Adrenal gland (tissue), 12 donors: Measurements from ENCODE around the gene POLR3GL. TPM values are rescaled to one million over a fixed set of nuclear protein-coding genes. Genes with fewer than 3 reads are reported as not detected.

Experiments
- DNase-seq, 7 donors: peaks; one replicate each; pipeline ENCODE4 v3.0.0-alpha.2; 2019 to 2020
- H3K27ac ChIP-seq, 5 donors: fragments of 200-600 bp; sonication (generic) in 4 of 5; 1 replicate in 3 of 5; 2 replicates in 2 of 5; pipeline versions ENCODE4 v1.5.1 to v1.8.0; 2016 to 2020; ENCODE audit warnings: mild to moderate bottlenecking in 1 of 5
- H3K27me3 ChIP-seq: fragments of 200-600 bp; 2 replicates; pipeline ENCODE4 v1.8.0; 2021
- H3K36me3 ChIP-seq, 2 donors: fragments of 200-600 bp; replicated peaks in 1 of 2; 1 replicate in 1 of 2; 2 replicates in 1 of 2; pipeline versions ENCODE4 v1.5.1 to v1.8.0; 2018 to 2022
- H3K4me1 ChIP-seq, 2 donors: fragments of 200-600 bp; replicated peaks in 1 of 2; 1 replicate in 1 of 2; 2 replicates in 1 of 2; pipeline versions ENCODE4 v1.5.1 to v1.8.0; 2018 to 2021
- H3K4me3 ChIP-seq, 4 donors: fragments of 200-600 bp; sonication (generic) in 3 of 4; one replicate each; pipeline ENCODE4 v1.5.1; 2016 to 2018
- H3K9me3 ChIP-seq, 3 donors: fragments of 200-600 bp; sonication (generic) in 1 of 3; replicated peaks in 1 of 3; 1 replicate in 2 of 3; 2 replicates in 1 of 3; pipeline versions ENCODE4 v1.5.1 to v1.8.0; 2016 to 2021
- CTCF ChIP-seq, 6 experiments: fragments of 450-650 bp in 4 of 6; fragments of 200-600 bp in 2 of 6; sonication (generic) in 1 of 6; IDR thresholded peaks; 1 replicate in 5 of 6; 2 replicates in 1 of 6; pipeline versions ENCODE4 v1.5.1 to v1.8.0; 2016 to 2021; ENCODE audit warnings: antibody characterized with exemption in 6 of 6, mild to moderate bottlenecking in 2 of 6, moderate library complexity in 1 of 6
- POLR2A ChIP-seq, 2 donors: fragments of 450-650 bp; IDR thresholded peaks; one replicate each; pipeline ENCODE4 v1.6.1; 2017; ENCODE audit warnings: antibody characterized with exemption in 2 of 2, mild to moderate bottlenecking in 2 of 2, moderate library complexity in 1 of 2
- WGBS, 4 donors: extraction: QIAGEN DNeasy Blood & Tissue Kit in 2 of 4; methylation state at CpG; one replicate each; pipeline versions ENCODE4 v1.1.5 to v1.1.7; 2013 to 2017; 5-methylcytosine and 5-hydroxymethylcytosine counted together
- intact Hi-C, 2 donors: fragments of 100-400 bp; cut with DNase I; formaldehyde crosslinking; loops; one replicate each; pipeline versions ENCODE4 v1.14.1 to v1.15.0; 2022 to 2023
- polyA plus RNA-seq, 3 donors: library from polyadenylated mRNA; stranded (reverse); fragments of 200-250 nt in 2 of 3; fragments of 350-450 nt in 1 of 3; fragmentation: Illumina TruSeq in 1 of 3; extraction: RNeasy Lipid Tissue Mini Kit (QIAGEN cat#74804) in 1 of 3; gene quantifications; one replicate each; pipeline ENCODE4 v1.2.3, GENCODE V29; 2013 to 2014
- total RNA-seq, 9 donors: library from RNA; depleted of rRNA in 4 of 9; stranded (reverse); fragments of >200 nt in 4 of 9; fragments of 120-200 nt in 1 of 9; fragmentation: NEBNext Ultra II Directional in 1 of 9; extraction: Animal tissue kit (Norgen Biotek cat#: 25700) in 1 of 9; gene quantifications; one replicate each; pipeline versions ENCODE4 v1.1.0 to v1.2.4, GENCODE V29; 2013 to 2023
- donor health status: healthy with polysubstance abuse.
- donor health status: Bipolar disorder and iron deficiency.
- donor health status: DM: yes; HTN: yes; CAD: no.
- donor health status: DM: no; HTN: no; CAD: no.
- donor health status: DM: no; HTN: no; CAD: no.
- donor health status: DM: yes; HTN: yes; CAD: no.

Gene POLR3GL
- total and polyA plus RNA-seq, 12 donors, result 18.4 to 48.7 (median 32.4) TPM

DNA sequence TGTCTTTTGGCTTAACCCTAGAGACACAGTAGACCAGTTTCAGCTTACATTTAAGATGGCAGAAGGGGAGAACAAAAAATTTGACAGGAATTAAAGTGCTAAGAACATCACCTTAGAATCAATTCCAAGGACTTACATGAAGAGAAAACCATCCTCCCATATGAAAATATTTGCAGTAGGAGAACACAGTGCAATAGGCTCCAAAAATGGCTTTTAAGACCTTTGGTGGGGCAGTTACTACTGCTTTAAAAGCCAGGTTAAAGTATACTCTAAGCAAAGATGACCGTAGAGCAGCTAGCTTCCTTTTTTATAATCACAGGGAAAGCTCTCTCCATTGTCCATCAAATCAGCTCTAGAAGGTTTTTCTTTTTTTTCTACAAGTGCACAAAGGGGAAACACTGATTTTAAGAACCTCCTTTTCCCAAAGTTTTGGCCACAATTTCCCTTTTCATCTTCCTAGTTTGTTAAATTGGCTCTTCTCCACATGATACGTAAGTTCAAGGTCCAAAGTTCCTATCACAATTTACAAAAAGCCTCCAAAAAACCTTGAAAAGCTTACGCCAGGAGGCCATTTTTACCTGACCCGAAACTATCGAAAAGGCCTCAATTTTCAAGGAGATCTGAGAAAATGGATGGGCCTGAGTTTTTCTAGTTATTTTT lies 28.6 kb downstream of the POLR3GL start:
- no peak for DNase-seq

GRCh38 chr1:145993618-145994390 lies 29.3 kb downstream of the POLR3GL start:
- Histone ChIP-seq H3K27me3 (no peaks in the 10 kb centered on the region), H3K36me3 (peaks cover 0 to 36% of the 10 kb centered on the region in 2 donors), H3K9me3 (no peaks in the 10 kb centered on the region), H3K27ac (peak overlapping the region; percentile 83 to 94 (median 91)), H3K4me3 (peak overlapping the region; percentile 13 to 96 (median 86)), H3K4me1 (peaks cover 21 to 35% of the 10 kb centered on the region in 2 donors)
- WGBS, 4 donors, result 12 to 19% (median 14%) methylated on average over 6 of the region's 6 CpGs
- TF ChIP-seq POLR2A (IDR thresholded peaks at IDR 0.05) (no peak), CTCF (IDR thresholded peaks at IDR 0.05) (peak in 1 of 6 experiments; percentile 5)
- intact Hi-C loops, result no loop called here
- DNase-seq, result peak in 3 of 7 donors; percentile 27 to 55 (median 46)

More for the DNA sequence above, 28.6 kb downstream of the POLR3GL start:
- Histone ChIP-seq H3K4me1 (peaks cover 20 to 28% of the 10 kb centered on the region in 2 donors), H3K9me3 (no peaks in the 10 kb centered on the region), H3K27me3 (no peaks in the 10 kb centered on the region), H3K36me3 (peaks cover 0 to 36% of the 10 kb centered on the region in 2 donors), H3K27ac (peak overlapping the region; percentile 83 to 94 (median 91)), H3K4me3 (peak overlapping the region; percentile 13 to 96 (median 86))
- TF ChIP-seq POLR2A (IDR thresholded peaks at IDR 0.05) (no peak), CTCF (IDR thresholded peaks at IDR 0.05) (no peak)
- WGBS, 4 donors, result 16 to 29% (median 21%) methylated on average over 5 of the region's 5 CpGs
- intact Hi-C loops, result no loop called here

- peak overlapping the region; percentile 13 to 96 (median 86) for H3K4me3 ChIP-seq
- H3K4me1 ChIP-seq, result peaks cover 28 to 43% of the 10 kb centered on the region in 2 donors
- intact Hi-C loops, result no loop called here
Observed at GRCh38 chr1:145994391-145995120, 30.1 kb downstream of the POLR3GL start.

More at GRCh38 chr1:145994391-145995120, 30.1 kb downstream of the POLR3GL start:
- peaks cover 0 to 36% of the 10 kb centered on the region in 2 donors for H3K36me3 ChIP-seq
- peak; percentile 47 to 79 (median 57) for DNase-seq
- H3K9me3 ChIP-seq, result no peaks in the 10 kb centered on the region
- peak overlapping the region; percentile 83 to 94 (median 91) for H3K27ac ChIP-seq
- WGBS, 4 donors, result 0 to 8% (median 4%) methylated on average over 9 to 10 of the region's 10 CpGs
- TF ChIP-seq CTCF (IDR thresholded peaks at IDR 0.05) (no peak), POLR2A (IDR thresholded peaks at IDR 0.05) (peak in 1 of 2 donors; percentile 23)
- H3K27me3 ChIP-seq, result no peaks in the 10 kb centered on the region
